HG02642 (cell line): Measurements from ENCODE around the gene TM4SF1.

ENCODE experiments used
- ATAC-seq: cut with Tn5 transposase; IDR thresholded peaks from one replicate; pipeline ENCODE4 v1.9.1; 2021; ENCODE audit warnings: mild to moderate bottlenecking; ENCODE audit not compliant: unreplicated experiment, poor library complexity

Gene TM4SF1

DNA sequence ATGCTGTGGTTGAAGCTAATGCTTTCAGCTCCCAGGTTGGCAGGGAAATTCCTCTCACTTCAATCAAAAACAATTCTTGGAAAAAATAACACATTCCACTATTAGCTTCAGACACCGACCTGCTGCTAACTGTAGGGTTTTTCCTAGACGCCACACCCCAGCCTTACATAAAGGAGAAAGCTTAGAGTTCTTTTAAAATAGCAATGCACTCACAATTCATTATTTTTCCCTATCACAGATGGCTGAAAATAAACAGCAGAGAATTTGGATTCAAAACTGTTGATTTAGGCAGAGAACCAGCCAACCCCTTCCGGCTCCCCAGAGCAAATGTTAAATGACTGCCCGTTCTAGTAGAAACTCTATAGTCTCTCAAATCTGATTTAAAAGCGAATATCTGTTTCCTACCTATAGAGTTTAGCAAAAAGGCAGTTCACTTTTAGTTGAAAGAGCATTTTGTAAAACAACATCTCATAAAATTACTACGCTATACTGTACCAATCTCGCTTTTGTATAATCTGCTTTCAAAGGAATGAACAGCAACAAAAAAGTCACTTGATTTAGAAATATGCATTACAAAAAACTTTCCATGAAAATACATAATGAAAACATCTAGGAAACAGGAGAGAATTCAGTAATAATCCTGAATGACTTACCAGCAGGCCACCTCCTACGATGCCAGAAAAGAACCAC is 586 bp downstream of the TM4SF1 start:
- no peak for ATAC-seq

DNA sequence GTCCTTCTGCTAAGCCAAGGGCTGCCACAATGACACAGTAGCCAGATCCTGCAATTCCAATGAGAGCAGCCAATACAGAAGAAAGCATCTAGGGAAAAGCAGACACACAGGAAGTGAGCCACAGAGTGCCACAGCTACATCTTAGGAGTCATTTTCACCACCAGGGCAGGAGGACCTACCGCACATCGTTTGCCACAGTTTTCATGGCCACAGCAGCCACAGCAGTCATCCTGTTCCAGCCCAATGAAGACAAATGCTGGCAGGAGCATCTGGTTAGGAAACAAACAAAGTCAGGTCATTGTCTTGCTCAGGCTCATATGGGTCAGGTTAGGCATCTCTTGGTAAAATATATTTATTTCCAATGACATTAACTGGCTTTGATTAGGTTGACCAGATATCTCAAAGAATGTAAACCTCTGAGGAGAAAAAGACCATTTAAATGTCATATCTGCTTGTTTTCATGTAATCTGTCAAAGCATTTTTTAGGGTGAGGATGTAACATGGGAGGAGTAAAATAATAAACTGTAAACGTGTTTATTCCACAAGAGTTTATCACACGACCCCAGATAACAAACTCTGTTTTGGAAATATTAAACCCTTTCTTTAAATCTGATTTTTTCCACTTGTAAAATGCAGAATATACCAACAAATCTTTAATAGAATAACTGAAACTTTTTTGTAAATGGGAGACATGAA is 1.8 kb downstream of the TM4SF1 start:
- no peak for ATAC-seq

DNA sequence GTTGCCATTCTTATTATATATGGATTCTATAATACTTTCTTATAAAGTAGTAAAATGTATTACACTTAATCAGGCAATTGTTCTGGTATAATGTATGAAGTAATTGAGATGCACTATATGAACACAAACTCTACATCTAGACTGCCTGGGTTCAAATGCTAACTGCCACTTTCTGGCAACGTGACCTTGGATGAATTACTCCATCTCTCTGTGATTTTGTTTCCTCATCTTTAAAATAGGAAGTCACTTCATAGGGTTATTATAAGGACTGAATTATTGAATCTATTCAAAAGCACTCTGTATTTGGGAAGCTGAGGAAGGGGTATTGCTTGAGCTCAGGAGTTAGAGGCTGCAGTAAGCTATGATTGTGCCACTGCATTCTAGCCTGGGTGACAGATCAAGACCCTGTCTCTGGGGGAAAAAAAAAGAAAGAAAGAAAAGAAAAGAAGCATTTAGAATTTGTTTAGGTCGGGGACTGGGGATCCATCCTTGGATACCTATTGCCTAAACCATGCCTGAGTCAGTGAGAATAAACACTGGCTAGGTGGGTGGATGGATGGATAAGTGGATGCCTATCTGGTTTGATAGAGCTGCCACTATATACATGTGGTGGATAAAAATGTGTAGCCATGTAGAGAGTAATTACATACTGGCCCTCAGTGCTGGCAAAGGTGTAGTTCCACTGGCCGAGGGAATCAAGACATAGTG is 2.5 kb downstream of the TM4SF1 start:
- ATAC-seq = no peak

DNA sequence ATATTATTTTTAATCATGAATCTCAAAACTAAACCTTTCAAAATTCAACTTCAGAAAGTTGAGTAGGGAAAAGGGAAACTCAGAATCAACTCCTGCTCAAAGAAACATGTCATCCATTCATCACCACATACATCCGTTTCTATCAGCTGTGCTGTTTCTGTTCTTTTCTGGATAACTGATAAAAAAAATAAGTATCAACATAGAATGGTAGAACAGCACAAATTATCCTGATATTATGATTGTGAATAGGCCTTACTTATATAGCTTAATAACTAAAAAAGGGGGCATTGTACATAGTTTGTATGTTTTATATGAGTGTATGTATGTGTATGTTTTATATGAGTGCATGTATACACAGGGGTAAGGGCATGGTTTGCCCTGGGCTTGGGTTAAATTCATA is 3.1 kb downstream of the TM4SF1 start:
- ATAC-seq = no peak

DNA sequence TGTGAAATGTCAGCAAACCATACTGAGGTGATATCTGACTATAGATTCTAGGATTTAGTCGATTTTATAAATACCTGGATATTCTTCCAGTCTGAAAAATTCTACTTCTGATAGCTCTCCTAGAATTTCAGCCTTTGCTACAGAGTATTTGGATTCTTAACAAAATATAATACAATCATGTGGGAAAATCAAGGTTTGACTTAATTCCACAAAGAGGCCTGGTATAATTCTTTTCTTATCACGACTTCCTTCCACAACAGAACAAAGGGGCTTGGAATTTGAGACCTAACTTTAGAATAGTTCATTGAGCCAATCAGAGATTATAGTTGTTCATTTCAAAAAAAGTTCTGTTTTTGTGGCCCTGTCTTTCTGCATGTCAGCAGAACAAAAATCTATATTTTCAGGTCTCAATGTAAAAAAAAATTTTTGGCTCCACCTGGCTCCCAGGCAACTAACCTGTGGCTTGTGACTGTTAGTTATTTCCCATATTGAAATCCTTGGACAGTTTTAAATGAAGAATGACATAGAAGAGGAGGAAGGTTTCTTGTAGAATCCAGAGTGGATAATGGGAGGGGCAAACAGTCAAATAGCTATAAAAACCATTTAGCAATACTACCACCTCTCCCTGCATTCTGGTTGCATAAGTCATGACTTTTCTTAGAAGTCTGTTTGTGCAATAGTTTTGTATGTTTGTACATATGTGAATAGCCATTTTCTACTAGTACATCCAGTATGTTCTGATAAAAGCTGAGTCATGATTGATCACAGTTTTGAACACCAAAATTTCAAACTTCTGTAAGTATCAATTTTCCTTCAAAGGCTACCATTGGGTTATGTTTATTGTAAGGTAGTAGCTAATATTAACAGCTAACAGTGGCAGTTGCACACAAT is 4.0 kb downstream of the TM4SF1 start:
- no peak for ATAC-seq

DNA sequence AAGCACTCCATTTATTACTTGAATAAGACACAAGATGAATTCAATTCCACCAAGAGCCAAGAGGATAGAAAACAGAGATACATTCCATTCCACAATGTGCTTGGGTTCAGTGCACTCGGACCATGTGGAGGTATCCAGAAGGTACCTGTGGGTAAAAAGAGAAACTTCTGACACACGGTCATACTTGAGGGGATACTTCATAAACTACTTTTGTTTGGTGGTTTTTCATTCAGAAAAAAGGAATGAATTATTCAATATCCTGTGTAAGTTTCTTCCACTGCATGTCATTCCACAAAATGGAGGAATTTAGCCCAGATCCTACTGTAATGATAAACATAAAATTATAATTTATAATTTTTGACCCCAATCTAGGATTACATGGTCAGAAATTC is 5.7 kb downstream of the TM4SF1 start:
- no peak for ATAC-seq

DNA sequence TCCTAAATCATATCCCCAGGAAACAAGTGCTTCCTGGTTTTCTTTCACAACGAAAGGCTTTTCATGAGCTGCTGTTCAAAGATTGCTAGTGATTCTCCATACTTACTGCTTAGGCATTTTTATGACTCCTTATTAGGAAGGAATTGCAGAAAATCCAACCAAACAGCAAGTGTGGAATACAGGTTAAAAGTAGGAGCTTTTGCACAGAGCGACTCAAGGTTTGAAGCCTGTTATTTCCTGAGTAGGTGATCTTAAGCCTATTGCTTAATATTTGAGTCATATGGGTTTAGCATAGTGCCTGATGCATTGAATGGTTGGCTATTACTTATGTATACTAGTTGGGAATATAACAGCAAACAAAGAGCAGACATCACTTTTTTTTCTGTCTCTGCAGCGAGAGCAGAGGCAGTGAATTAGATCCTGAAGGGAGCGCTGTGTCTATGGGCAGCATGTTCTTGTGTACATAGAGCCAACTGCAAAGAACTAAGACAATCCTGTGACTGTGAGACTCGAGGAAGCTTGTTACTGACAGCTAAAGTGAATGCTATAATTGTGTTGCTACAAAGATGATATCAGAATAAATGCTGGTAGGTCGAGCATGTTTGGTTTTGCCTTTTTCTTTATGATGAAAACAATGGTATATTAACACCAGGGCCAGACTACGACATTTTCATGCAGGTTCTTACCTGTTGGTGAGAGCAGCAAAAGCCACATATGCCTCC is 6.3 kb downstream of the TM4SF1 start:
- no peak for ATAC-seq

DNA sequence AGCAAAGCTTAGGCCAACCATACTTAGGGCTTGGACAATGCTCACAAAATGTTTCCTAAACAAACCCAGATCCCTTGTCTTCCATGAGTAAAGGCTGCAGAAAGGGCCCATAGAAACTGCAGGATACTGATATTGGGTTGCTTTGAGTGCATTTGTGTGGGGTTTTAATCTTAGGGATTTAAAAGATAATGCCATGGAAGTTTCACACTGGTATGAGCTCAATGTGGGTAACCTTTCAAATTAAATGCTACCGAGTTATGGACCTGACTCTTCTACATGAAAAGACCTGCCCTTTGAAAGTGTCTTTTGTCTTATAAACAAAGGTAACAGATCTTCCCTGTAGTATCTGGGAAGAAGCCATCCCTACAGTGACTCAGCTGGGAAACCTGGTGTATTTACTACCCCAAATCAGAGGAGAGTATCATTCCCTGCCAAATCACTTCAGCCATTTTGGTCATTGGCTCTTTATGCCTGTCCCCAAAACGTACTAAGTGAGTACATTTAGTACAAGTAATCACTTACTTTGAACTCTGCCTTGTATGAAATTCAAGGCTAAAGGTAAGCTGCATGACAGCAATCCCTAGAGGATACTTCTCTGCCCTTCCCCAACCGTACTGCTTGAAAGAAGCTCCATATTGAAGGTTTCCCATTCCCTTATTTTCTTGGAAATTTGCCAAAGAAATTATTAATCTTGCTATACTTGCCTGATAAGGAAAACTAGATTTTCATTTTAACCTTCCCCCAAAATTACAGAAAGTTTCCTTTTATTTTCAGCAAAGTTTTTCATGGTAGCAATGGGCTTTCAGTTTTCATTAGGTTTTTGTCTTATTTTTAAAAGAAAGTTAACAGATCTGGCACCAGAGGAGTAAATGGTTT is 7.2 kb downstream of the TM4SF1 start:
- ATAC-seq = no peak

DNA sequence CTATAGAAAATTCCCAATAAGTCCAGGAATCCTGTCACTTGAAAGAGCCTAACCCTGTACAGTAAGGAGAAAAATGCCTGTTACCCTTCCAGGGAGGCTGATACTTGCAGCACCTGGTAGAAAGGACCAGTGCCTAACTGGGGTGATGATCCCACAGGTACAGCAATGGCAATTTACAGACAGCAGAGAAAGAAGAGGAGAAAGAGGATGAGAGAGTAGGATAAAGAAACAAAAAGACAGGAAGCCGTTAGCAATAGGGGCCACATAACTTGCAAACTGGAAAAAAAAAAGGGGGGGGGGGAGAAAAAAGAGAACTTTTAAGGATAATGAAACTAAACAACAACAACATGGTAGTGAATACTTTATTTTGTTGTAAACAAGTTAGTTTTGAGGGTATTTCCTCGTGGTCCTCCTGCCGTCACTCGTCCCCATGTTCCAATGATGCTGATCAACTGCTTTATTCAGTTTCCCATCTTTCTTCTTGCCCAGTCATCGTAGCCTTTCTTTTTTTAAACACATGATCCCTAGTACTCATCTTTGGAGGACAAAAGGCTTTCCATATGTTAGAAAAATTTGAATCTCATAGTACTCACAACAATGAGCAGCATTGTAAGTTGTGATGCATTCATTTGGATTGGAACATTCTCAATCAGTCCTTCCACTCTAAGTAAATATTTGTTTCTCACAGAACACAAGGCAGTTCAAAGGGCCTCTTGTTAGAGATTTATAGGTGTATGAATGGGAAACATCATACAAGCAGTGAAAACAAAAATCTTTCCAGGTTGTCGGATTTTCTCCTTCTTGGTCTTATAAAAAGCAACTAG is 8.6 kb downstream of the TM4SF1 start:
- no peak for ATAC-seq

DNA sequence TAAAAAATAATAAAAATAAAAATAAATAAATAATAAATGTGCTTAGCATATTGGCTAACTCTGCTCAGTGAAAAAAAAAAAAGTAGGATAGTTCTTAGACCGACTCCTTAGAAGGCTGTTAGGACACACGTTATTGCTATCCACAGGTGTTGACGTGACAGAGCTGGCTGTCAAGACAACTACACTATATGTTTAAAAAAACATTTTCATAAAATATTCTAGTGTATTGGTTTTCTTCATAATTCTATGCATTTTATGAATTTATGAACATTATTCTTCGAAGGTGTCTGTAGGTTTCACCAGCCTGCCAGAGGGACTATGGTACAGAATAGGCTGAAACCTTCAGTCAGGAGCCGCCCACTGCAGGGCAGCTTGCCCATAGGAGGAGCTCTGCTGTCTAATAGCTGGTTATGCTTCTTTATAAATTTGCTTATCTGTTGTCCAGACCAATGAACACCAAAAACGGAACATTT is 9.2 kb downstream of the TM4SF1 start:
- ATAC-seq = no peak

DNA sequence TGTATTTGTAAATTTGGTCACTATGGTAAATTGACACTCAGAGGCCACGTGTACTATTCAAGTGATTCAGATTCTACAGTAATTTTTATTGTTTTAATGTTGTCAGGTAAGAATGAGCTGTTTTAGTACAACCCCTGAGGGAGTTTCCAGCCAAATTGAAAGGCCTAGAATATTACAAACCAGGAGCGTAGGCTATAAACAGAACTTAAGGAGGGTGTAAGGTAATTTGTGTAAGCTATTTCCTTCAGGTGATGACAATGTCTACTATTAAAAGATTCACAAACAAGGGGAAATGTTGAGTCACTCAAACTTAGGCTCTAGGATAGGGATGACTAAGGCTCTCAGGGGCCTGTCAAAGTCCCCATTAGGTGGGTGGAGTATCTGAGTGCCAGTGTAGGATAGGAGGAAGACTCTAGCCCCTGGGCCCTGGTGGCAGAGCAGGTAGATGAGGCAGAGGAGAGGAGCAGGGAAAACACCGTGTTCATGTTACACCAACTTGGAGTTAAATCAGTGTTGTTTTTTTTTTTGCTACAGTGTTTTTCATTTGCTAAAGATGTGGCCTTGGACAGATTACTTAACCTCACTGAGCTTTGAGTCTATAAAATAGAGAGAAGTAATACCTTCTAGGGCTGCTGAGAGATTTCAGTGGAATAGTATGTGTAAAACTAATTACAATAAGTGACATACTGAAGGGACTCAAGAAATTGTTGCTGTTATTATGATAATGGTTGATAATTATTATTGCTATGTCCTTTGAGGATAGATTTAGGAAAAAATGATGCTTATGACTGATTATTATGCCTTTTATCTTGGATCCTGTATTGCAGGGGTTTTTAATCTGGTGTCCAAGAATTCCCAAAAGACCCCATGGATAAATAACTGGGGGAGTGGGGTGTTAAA is 10.3 kb downstream of the TM4SF1 start:
- no peak for ATAC-seq

DNA sequence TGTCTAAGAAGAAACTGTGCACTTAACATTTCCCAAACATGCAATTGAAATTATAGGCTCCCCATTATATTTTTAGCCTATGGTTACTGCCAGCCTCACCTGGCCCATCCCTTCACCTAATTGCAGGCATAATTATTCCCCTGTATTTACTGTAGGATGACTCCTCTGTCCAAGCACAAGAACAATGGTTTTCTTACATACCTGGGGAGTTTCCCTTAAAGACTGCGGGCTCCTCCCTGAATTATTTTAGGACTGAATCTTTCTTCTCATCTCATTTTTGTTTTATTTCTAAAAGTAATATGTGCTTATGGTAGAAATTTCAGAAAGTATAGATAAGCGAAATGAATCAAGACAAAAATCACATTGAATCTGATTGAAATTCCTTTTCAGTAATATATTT is 11.4 kb downstream of the TM4SF1 start:
- no peak for ATAC-seq

DNA sequence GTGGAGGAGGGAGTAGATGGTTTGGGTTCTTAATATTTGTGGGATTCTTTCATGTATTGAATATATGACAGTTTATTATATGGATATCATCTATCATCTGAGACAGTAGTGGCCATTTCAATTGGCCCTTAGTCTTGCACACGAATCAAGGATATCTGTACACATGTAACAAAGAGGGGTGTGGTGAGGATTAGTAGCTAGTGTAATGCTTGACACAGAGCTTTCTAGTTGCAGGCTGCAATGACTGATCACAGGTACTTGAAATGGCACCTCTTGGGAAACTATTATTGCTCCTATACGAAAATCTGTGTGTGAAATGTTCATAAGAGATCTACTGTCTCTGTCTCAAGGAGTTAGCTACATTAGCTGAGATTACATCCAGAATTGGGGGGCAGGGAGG is 12.8 kb downstream of the TM4SF1 start:
- no peak for ATAC-seq

DNA sequence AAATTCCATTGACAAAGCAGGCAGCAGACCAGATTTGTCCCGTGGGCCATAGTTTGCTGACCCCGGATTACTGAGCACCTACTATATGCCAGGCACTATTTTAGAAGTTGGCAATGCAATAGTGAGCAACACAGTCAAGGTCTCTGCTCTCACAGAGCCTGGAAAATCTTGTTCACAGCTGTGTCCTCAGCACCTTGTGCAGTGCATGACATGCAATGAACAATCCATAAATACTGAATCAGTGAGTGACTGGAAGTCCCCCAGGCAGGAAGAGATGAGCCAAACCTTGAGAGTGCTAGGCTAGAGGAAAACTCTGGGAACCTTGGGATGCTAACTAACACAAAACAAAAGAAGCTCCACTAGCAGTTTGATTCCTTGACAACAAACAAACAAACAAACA is 14.4 kb downstream of the TM4SF1 start:
- ATAC-seq = no peak

DNA sequence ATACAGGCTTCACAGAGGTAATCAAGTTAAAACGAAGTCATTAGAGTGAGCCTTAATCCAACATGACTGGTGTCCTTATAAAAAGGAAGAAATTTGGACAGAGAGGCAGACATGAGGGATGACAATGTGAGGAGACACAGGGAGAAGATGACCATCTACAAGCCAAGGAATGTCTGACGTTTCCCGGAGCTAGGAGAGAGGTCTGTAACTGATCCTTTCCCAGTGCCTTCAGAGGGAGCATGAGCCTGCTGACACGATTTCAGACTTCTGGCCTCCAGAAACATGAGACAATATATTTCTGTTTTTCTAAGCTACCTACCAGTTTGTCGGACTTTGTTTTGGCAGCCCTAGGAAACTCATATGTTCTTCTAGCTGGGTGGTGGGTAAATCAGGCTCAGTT is 15.1 kb downstream of the TM4SF1 start:
- ATAC-seq = no peak

DNA sequence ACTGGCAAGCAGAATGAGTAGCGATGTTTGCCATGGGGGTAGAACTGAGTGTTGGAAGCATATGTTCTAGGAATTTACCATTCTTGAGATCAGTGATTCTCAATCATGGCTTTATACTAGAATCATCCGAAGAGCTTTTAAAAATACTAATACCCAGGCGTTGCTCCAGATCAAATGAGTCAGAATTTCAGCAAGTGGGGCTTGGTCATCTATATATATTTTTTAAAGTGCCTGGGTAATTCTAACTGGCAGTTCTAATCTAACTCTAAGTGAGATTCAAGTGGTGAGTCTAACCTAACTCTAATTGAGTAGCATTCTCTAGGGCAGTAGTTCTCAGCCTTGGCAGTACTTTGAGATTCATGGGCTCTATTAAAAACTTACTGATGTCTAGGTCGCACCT is 20.8 kb downstream of the TM4SF1 start:
- no peak for ATAC-seq

DNA sequence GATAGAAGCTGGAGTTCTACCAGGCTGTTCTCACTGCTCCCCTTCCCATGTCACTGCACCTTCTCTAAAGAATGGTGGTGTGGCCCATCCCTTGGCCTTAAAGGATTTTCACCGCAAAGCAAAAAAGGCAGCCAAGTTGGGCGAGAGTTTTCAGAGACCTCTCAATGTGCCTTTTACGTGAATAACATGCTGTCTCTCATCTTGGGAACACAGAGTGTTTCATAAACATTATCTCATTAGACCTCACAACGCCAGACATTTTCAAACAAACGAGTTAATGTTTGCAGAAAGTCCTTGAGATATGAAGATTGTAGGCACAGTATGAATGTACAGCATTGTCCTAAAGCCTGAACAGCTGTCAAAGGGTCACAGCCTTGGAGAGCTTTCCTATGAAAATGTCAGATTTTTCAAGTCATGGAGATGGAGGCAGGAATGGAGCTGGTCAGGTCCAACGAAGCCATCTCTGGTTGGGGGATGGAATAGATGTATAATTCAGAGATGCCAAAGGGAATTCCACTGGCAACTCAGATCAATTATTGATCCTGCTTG is 21.3 kb downstream of the TM4SF1 start:
- no peak for ATAC-seq
